Endothelial cell (in vitro differentiated cells): Measurements from ENCODE around the gene BABAM2. TPM values are rescaled to one million over a fixed set of nuclear protein-coding genes. Genes with fewer than 3 reads are reported as not detected.

Source experiments
- DNase-seq: peaks from one replicate; pipeline ENCODE4 v3.0.0; 2021; ENCODE audit warnings: low spot score
- H3K27ac Mint-ChIP-seq: one replicate; pipeline ENCODE4 v1.8.0; 2021; ENCODE audit warnings: mixed read lengths, inconsistent platforms; ENCODE audit not compliant: unreplicated experiment
- H3K27me3 Mint-ChIP-seq: one replicate; pipeline ENCODE4 v1.8.0; 2021; ENCODE audit warnings: mild to moderate bottlenecking, moderate library complexity, mixed read lengths, inconsistent platforms; ENCODE audit not compliant: unreplicated experiment
- H3K36me3 Mint-ChIP-seq: one replicate; pipeline ENCODE4 v1.8.0; 2021; ENCODE audit warnings: mild to moderate bottlenecking, low read depth, mixed read lengths, inconsistent platforms; ENCODE audit not compliant: unreplicated experiment
- H3K4me1 Mint-ChIP-seq: one replicate; pipeline ENCODE4 v1.8.0; 2021; ENCODE audit warnings: mild to moderate bottlenecking, mixed read lengths, inconsistent platforms; ENCODE audit not compliant: unreplicated experiment
- H3K4me3 Mint-ChIP-seq: one replicate; pipeline ENCODE4 v1.8.0; 2021; ENCODE audit warnings: mild to moderate bottlenecking, mixed read lengths, inconsistent platforms; ENCODE audit not compliant: unreplicated experiment
- H3K9me3 Mint-ChIP-seq: one replicate; pipeline ENCODE4 v1.8.0; 2021; ENCODE audit warnings: mixed read lengths, inconsistent platforms; ENCODE audit not compliant: unreplicated experiment
- total RNA-seq: library from RNA; stranded (reverse); fragmentation: NEBNext Ultra II Directional; extraction: Animal tissue kit (Norgen Biotek cat#: 25700); gene quantifications from one replicate; pipeline ENCODE4 v1.2.1, GENCODE V29; 2021; ENCODE audit not compliant: unreplicated experiment
- TF ChIP-seq, protein P1 (sequence below): fragments of 200-600 bp; sonication (generic); IDR thresholded peaks from one replicate; pipeline ENCODE4 v1.5.0; 2021; ENCODE audit warnings: antibody characterized with exemption; ENCODE audit not compliant: unreplicated experiment

The BABAM2 gene
- total RNA-seq, 1 donor from 2014 or later = 40.2 TPM

DNA sequence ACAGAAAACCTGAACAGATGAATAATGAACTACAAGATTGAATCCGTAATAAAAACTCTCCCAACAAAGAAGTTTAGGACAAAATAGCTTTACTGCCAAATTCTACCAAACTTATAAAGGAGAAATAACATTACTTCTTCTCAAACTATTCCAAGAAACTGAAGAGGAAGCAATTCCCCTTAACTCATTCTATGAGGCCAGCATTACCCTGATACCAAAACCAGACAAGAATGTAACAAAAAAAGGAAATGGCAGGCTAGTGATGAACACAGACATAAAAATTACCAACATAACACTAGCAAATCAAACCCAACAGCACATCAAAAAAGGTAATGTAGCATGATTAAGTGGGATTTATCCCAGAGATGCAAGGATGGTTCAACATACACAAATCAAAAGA is 288.4 kb downstream of the BABAM2 start:
- no peak for DNase-seq
- H3K27me3 Mint-ChIP-seq = no peaks in the 10 kb centered on the region
- TF ChIP-seq, protein P1, sequence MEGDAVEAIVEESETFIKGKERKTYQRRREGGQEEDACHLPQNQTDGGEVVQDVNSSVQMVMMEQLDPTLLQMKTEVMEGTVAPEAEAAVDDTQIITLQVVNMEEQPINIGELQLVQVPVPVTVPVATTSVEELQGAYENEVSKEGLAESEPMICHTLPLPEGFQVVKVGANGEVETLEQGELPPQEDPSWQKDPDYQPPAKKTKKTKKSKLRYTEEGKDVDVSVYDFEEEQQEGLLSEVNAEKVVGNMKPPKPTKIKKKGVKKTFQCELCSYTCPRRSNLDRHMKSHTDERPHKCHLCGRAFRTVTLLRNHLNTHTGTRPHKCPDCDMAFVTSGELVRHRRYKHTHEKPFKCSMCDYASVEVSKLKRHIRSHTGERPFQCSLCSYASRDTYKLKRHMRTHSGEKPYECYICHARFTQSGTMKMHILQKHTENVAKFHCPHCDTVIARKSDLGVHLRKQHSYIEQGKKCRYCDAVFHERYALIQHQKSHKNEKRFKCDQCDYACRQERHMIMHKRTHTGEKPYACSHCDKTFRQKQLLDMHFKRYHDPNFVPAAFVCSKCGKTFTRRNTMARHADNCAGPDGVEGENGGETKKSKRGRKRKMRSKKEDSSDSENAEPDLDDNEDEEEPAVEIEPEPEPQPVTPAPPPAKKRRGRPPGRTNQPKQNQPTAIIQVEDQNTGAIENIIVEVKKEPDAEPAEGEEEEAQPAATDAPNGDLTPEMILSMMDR = no peak
- H3K27ac Mint-ChIP-seq = no peak overlapping the region
- no peaks in the 10 kb centered on the region for H3K4me1 Mint-ChIP-seq
- no peak overlapping the region for H3K4me3 Mint-ChIP-seq
- peaks cover 8% of the 10 kb centered on the region for H3K9me3 Mint-ChIP-seq
- H3K36me3 Mint-ChIP-seq = no peaks in the 10 kb centered on the region

DNA sequence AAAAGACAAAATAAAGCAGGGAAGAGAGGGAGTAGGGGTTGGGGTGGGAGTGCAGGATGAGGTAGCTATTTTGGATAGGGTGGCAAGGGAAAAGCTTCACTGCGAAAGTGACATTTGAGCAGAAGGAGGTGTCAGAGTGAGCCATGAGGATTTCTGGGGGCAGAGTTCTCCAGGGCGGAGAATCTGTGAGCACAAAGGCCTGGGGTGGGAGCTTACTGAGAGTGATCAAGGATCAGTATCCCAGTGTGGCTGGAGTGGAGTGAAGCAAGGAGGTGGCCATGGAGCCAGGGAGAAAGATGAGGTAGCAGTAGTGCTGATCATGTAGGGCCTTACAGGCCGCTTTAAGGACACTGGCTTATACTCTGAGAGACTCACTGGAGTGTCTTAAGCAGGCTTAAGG is 291.3 kb downstream of the BABAM2 start:
- TF ChIP-seq, protein P1 = no peak
- no peaks in the 10 kb centered on the region for H3K27me3 Mint-ChIP-seq

DNA sequence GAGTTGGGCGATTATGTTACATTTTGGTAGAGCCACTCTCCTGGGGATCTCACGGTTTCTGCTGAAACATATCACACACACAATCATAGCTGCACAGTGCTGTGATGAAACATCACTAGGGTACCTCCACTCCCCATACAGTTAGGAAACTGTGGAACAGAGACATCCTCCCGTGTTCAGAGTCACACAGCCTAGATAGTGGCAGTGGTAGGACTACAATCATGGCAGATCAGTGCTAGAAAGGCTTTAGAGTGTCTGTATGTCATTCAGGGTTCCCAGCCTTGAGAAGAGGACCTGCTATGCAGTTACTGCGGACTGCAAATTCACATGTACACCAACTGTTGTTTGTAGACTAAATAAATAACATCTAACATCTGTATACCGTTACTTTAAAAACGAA is 291.8 kb downstream of the BABAM2 start:
- no peak for DNase-seq
- H3K4me1 Mint-ChIP-seq = no peaks in the 10 kb centered on the region
- H3K27me3 Mint-ChIP-seq = no peaks in the 10 kb centered on the region
- H3K27ac Mint-ChIP-seq = no peak overlapping the region
- peaks cover 2% of the 10 kb centered on the region for H3K9me3 Mint-ChIP-seq
- no peak overlapping the region for H3K4me3 Mint-ChIP-seq
- TF ChIP-seq, protein P1 = no peak
- no peaks in the 10 kb centered on the region for H3K36me3 Mint-ChIP-seq

More for the DNA sequence above, 291.3 kb downstream of the BABAM2 start:
- Mint-ChIP-seq H3K4me1 (no peaks in the 10 kb centered on the region), H3K4me3 (no peak overlapping the region), H3K9me3 (peaks cover 8% of the 10 kb centered on the region), H3K27ac (no peak overlapping the region), H3K36me3 (no peaks in the 10 kb centered on the region)
- no peak for DNase-seq

DNA sequence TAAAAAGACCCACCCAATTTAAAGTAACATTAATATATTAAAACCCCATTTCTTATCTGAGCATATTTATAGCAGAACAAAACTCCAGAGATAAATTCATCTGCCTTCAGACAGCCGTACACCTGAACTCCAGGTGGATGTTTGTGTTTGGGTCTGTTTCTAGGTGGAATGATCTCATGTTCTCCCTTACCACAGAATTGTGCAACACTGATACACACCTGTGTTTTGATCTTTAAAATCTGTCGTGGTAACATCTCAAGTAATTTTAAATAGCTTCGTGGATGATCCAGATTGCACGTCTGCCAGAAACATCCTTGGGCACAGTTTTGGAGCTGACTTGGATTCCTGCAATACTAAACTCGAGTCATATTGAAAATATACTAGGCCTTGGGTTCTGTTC is 294.6 kb downstream of the BABAM2 start:
- DNase-seq = no peak
- H3K4me1 Mint-ChIP-seq = no peaks in the 10 kb centered on the region
- TF ChIP-seq, protein P1 = no peak
- H3K4me3 Mint-ChIP-seq = no peak overlapping the region
- H3K27ac Mint-ChIP-seq = no peak overlapping the region
- no peaks in the 10 kb centered on the region for H3K27me3 Mint-ChIP-seq
- H3K9me3 Mint-ChIP-seq = no peaks in the 10 kb centered on the region
- H3K36me3 Mint-ChIP-seq = no peaks in the 10 kb centered on the region

DNA sequence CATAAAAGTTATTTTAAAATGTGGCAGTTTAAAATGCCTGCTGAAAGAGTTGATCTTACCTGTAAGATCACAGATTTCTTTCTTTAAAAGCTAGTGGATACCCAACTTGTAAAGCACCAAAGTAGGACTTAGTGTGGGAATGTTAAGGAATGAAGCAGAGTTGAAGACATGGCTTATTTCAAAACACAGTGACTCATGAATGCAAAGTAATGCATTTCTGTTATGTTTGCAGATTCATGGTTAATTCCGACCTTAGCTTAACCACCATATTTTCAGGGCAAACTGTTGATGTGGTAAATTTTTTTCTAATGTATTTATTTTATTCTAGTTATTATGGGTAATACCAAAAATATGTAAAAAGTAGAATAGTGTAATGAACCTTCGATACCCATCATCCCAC is 295.4 kb downstream of the BABAM2 start:
- Mint-ChIP-seq H3K27me3 (no peaks in the 10 kb centered on the region), H3K4me3 (no peak overlapping the region)
- TF ChIP-seq, protein P1 = no peak

More for the DNA sequence above, 295.4 kb downstream of the BABAM2 start:
- Mint-ChIP-seq H3K36me3 (peaks cover 4% of the 10 kb centered on the region), H3K9me3 (no peaks in the 10 kb centered on the region), H3K27ac (no peak overlapping the region), H3K4me1 (no peaks in the 10 kb centered on the region)
- DNase-seq = no peak
